Immature natural killer cell (primary cell): ENCODE data around the gene VANGL1. TPM values are rescaled to one million over a fixed set of nuclear protein-coding genes. Genes with fewer than 3 reads are reported as not detected.
A peak's percentile ranks its signal among the peaks of the same experiment; 100 is the strongest.

Source experiments
- DNase-seq, 3 donors: peaks; one replicate each; pipeline ENCODE4 v3.0.0; 2022; ENCODE audit warnings: mixed read lengths in 1 of 3
- H3K27ac Mint-ChIP-seq, 6 donors: one replicate each; pipeline ENCODE4 v1.8.0; 2020; ENCODE audit warnings: mixed read lengths in 6 of 6, mild to moderate bottlenecking in 5 of 6, inconsistent platforms in 4 of 6, moderate library complexity in 3 of 6
- H3K27me3 Mint-ChIP-seq, 3 donors: one replicate each; pipeline ENCODE4 v1.8.0; 2020 to 2021; ENCODE audit warnings: low read depth in 3 of 3, mild to moderate bottlenecking in 3 of 3, mixed read lengths in 3 of 3, moderate library complexity in 3 of 3, inconsistent platforms in 1 of 3
- H3K36me3 Mint-ChIP-seq, 3 donors: one replicate each; pipeline ENCODE4 v1.8.0; 2020; ENCODE audit warnings: mixed read lengths in 3 of 3, inconsistent platforms in 2 of 3, mild to moderate bottlenecking in 2 of 3
- H3K4me1 Mint-ChIP-seq, 2 donors: one replicate each; pipeline ENCODE4 v1.8.0; 2020; ENCODE audit warnings: inconsistent platforms in 2 of 2, mild to moderate bottlenecking in 2 of 2, mixed read lengths in 2 of 2, moderate library complexity in 1 of 2
- H3K4me3 Mint-ChIP-seq, 5 donors: one replicate each; pipeline ENCODE4 v1.8.0; 2020; ENCODE audit warnings: mild to moderate bottlenecking in 5 of 5, mixed read lengths in 5 of 5, inconsistent platforms in 3 of 5, moderate library complexity in 3 of 5
- H3K9me3 Mint-ChIP-seq, 6 donors: one replicate each; pipeline ENCODE4 v1.8.0; 2020; ENCODE audit warnings: mild to moderate bottlenecking in 6 of 6, mixed read lengths in 6 of 6, inconsistent platforms in 4 of 6, moderate library complexity in 3 of 6
- polyA plus RNA-seq, 3 donors: library from polyadenylated mRNA; unstranded; fragments of 300-500 nt; fragmentation: Illumina TruSeq; gene quantifications; one replicate each; pipeline ENCODE4 v1.2.3, GENCODE V29; 2021

Gene VANGL1
- 10 to 100 TPM; 12.5 to 19.3 (median 14.9) TPM for polyA plus RNA-seq

DNA sequence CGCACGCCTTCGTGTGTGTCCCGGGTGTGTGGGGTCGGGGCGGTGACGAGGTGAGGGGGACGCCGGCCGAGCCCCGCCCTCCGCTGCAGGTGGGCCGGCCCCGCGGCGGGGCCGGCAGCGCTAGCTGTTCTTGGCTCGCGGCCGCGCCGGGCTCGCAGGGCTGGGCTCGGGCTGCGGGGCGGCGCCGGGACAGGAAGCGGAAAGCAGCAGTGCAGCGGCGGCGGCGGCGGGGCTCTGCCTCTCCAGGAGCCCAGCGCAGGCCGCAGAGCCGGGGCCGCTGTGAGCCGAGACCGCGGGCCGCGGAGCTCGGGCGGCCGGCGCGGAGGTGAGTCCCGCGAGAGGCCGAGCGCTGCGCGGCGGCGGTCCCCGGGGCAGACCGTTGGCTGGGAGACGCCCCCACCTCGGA, at the start of gene VANGL1:
Gene VANGL1, plus strand, starts transcription at position 209 of the 406 bp plus-strand sequence. CDS start 9,444 bp downstream, outside the sequence.
- H3K9me3 Mint-ChIP-seq: peaks cover 2 to 25% (median 14%) of the 10 kb centered on the region in 6 donors
- peaks cover 0 to 10% (median 7%) of the 10 kb centered on the region in 3 donors for H3K27me3 Mint-ChIP-seq
- peak within 1 kb of the TSS; percentile 86 to 97 (median 92) for H3K27ac Mint-ChIP-seq
- peaks cover under 1 to 5% (median 3%) of the 10 kb centered on the region in 3 donors for H3K36me3 Mint-ChIP-seq
- H3K4me3 Mint-ChIP-seq: peak within 1 kb of the TSS; percentile 83 to 94 (median 90)
- peak; percentile 57 to 64 (median 61) for DNase-seq
- H3K4me1 Mint-ChIP-seq: peaks cover 13 to 31% of the 10 kb centered on the region in 2 donors

DNA sequence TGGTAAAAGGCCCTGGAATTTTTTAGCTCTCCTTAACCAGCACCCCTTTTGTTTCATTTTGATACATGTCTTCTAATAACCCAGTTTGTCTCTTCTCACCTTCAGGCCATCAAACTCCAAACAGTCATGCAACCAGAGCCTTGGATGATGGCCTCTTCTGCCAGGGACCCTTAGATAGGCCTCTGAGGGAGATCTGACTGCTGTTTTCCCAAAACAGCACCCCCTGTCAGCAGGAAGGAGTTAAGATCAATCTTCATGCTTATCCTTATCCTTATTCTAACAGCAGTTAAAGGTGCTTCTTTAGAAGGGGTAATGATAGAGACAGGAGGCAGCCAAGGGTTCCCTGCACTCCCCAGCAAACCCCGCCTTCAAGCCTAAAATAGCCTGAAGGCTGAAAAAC, 49.5 kb upstream of the VANGL1 start:
- no peaks in the 10 kb centered on the region for H3K4me1 Mint-ChIP-seq
- H3K27ac Mint-ChIP-seq: no peak overlapping the region
- H3K4me3 Mint-ChIP-seq: no peak overlapping the region
- H3K36me3 Mint-ChIP-seq: no peaks in the 10 kb centered on the region
- peaks cover 0 to 3% (median 1%) of the 10 kb centered on the region in 3 donors for H3K27me3 Mint-ChIP-seq
- DNase-seq: no peak
- peaks cover 11 to 37% (median 19%) of the 10 kb centered on the region in 6 donors for H3K9me3 Mint-ChIP-seq

DNA sequence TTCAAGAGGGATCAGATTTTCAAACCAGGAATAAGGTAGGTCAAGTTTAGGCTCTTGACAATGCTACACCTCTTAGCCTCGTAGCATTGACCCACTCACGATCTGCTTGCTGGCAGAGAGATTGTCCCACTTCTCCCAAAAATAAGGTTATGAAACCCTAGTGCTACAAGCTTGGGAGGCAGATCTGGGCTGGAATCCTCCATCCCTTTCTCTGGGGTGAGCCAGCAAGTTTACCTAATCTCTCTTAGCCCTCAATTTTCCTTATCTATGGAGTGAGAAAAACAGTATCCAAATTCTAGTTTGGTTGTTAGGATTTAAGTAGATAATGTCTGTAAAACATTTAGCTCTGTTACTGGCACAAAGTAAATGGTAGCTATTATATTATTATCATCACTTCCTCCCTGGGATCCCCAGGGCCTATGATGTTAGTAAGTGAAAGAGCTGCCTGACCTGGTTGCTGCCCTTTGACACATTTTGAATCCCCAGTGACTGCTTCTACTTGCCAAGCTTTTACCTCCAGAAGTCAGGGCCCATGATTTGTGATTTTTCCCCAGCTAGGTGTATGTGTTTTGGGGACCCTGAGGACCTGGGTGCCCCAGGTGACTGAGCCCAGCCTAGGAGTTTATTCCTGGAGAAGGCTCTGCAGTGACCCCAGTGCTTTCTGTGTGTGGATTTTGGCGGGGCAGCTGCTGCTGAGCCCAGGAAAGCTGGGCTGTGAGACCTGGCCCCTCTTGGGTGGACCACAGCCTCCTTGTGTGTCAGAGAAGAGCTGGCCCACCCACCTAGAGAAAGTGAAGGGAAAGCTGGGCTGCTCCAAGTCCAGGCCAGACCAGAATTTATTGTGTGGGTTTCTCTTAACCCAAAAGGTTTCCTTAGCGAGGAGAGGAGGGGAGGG, 48.2 kb upstream of the VANGL1 start:
- no peaks in the 10 kb centered on the region for H3K4me1 Mint-ChIP-seq
- no peak for DNase-seq
- H3K9me3 Mint-ChIP-seq: peaks cover 5 to 25% (median 13%) of the 10 kb centered on the region in 6 donors
- H3K27me3 Mint-ChIP-seq: peaks cover 0 to 1% (median 0%) of the 10 kb centered on the region in 3 donors
- H3K4me3 Mint-ChIP-seq: no peak overlapping the region
- peak overlapping the region in 1 of 6 donors; percentile 48 for H3K27ac Mint-ChIP-seq
- no peaks in the 10 kb centered on the region for H3K36me3 Mint-ChIP-seq

DNA sequence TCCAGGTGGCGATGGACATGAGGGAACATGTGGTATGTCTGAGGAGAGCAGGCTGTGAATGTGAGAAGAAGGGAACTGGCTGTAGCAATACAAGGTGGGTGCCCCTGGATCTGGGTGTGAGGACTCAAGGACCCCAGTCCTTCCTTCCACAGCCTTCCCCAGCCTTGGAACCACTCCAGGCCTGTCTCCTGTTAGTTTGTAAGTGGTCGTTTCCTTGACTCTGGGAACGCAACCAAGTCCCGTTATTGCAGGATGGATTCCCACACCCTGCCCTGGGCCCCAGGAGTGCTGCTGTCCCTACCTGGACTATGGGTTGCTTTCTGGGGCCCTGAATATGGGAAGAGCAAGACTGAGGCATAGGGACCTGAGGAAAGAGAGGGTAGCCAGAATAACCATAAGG, 47.2 kb upstream of the VANGL1 start:
- Mint-ChIP-seq H3K4me3 (no peak overlapping the region), H3K4me1 (no peaks in the 10 kb centered on the region), H3K9me3 (peaks cover 2 to 15% (median 6%) of the 10 kb centered on the region in 6 donors), H3K27ac (no peak overlapping the region), H3K27me3 (no peaks in the 10 kb centered on the region), H3K36me3 (no peaks in the 10 kb centered on the region)
- no peak for DNase-seq

DNA sequence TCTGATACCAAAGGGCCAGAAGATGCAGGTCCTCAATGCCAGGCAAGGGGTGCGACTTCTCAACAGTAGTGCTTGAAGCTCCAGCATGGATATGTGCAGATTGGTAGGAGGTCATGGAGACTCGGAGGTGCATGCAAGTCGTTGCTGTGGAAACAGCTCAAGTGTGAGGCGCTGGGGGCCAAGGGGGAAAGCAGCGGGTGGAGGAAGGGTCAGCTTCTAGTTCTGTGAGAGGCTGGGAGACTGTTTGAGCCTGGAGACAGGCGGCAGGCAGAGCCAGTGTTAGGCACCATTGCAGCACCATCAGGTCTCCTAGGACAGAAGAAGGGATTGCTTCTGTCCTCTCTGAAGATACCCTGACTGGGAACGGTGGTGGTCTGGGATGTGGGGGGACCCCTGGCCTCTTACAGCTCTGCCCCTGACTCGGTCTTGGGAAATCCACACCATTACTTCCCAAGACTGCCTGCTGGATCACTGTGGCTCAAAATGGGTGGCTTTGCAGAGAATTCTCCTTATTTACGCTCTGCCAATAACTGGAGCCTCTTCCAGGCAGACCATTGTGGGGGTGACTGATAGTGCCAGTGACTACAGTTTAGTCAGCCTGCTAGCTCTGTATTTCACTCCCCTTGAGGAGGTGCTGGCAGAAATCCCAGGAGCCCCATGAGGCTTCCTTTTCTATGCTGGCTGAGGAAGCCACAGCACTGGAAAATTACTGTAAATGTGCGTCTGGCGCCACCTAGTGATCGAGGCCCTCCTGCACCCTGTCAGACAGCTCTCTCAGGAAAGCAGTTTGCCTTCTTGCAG, 46.3 kb upstream of the VANGL1 start:
- Mint-ChIP-seq H3K4me1 (no peaks in the 10 kb centered on the region), H3K27me3 (no peaks in the 10 kb centered on the region)
- peak; percentile 17 to 33 (median 28) for DNase-seq

DNA sequence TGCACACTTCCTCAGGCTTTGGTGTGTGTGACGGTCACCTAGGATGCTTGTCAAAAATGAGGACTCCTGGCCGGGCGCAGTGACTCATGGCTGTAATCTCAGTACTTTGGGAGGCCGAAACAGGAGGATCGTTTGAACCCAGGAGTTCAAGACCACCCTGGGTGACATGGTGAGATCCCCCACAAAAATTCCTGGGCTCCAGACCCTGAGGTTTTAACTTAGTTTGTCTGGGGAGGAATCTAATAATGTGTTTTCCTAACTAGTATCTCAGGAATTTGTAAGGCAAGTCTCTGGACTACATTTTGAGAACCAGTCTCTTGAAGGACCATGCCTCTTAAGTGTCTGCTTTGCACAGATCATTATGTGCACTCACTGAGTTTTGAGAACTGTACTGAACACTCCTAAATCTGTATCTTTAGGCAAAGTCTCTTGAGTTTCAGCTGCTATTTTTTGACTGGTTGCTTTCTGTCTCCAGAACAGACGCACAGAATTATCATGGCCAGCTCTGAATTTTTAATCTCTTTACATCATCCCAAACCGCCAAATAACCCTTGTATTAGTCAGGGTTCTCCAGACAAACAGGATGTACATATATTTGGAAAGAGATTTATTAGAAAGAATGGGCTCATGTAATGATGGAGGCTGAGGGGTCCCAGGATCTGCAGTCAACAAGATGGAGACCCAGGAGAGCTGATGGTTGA, 45.5 kb upstream of the VANGL1 start:
- H3K4me3 Mint-ChIP-seq: no peak overlapping the region
- no peaks in the 10 kb centered on the region for H3K36me3 Mint-ChIP-seq
- H3K27me3 Mint-ChIP-seq: peaks cover 0 to 4% (median 0%) of the 10 kb centered on the region in 3 donors
- H3K27ac Mint-ChIP-seq: no peak overlapping the region
- H3K9me3 Mint-ChIP-seq: peaks cover 0 to 5% (median 2%) of the 10 kb centered on the region in 6 donors
- H3K4me1 Mint-ChIP-seq: no peaks in the 10 kb centered on the region
- DNase-seq: no peak

More for the DNA sequence above, 46.3 kb upstream of the VANGL1 start:
- Mint-ChIP-seq H3K4me3 (no peak overlapping the region), H3K9me3 (peaks cover 0 to 6% (median 2%) of the 10 kb centered on the region in 6 donors), H3K36me3 (no peaks in the 10 kb centered on the region), H3K27ac (no peak overlapping the region)

DNA sequence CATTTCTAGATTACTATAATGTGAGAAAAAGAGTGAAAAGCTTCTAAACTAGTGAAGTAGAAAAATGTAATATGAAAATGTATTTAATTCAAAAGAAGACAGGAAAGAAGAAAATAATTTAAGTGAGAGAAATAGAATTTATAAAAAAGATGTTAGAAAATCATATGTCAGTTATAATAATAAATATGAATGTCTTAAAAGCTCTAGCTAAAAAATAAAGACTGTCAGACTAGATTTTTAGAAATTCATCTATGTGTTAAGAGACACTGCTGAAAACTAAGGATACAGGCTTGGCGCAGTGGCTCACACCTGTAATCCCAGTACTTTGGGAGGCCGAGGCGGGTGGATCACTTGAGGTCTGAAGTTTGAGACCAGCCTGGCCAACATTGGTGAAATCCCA, 37.3 kb upstream of the VANGL1 start:
- no peak for DNase-seq
- no peak overlapping the region for H3K27ac Mint-ChIP-seq
- H3K36me3 Mint-ChIP-seq: no peaks in the 10 kb centered on the region
- peaks cover 0 to 2% (median 0%) of the 10 kb centered on the region in 6 donors for H3K9me3 Mint-ChIP-seq
- peaks cover 2 to 8% (median 4%) of the 10 kb centered on the region in 3 donors for H3K27me3 Mint-ChIP-seq
- no peak overlapping the region for H3K4me3 Mint-ChIP-seq
- no peaks in the 10 kb centered on the region for H3K4me1 Mint-ChIP-seq

DNA sequence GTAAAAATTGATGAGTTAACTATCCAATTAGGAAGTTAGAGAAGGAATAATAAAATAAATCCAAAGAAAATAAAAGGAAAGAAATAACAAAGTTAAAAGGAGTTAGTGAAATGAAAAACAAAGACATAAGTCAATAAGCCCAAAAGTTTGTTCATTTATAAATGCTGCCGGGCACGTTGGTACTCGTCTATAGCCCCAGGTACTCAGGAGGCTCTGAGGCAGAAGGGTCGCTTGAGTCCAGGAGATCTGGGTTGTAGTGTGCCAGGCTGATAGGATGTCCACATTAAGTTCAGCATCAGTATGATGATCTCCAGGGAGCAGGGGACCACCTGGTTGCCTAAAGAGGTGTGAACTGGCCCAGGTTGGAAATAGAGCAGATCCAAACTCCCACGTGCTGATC, 35.5 kb upstream of the VANGL1 start:
- Mint-ChIP-seq H3K36me3 (no peaks in the 10 kb centered on the region), H3K4me3 (no peak overlapping the region), H3K27ac (no peak overlapping the region), H3K27me3 (peaks cover 0 to 8% (median 2%) of the 10 kb centered on the region in 3 donors), H3K9me3 (peaks cover 0 to 4% (median 0%) of the 10 kb centered on the region in 6 donors), H3K4me1 (no peaks in the 10 kb centered on the region)
- DNase-seq: no peak

DNA sequence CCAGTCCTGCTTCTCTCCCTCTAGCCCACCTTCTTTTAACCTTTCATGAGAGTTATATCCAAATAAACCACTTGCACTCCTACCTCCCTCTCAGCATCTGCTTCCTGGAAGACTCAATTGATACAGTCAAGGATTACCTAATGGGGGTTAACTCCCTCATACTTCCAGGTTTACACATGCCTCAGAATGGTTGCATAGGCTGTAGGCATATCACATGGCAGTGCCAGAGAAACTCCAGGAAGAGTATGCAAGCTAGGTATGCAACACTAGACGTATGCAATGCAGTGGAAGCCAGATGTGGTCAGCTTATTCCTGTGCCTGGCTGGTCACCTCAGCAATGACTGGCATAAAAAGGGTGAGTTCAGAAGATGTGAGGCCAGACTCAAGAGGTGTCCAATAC, 32.7 kb upstream of the VANGL1 start:
- H3K9me3 Mint-ChIP-seq: peaks cover 0 to 4% (median 0%) of the 10 kb centered on the region in 6 donors
- no peaks in the 10 kb centered on the region for H3K36me3 Mint-ChIP-seq
- H3K4me1 Mint-ChIP-seq: no peaks in the 10 kb centered on the region

DNA sequence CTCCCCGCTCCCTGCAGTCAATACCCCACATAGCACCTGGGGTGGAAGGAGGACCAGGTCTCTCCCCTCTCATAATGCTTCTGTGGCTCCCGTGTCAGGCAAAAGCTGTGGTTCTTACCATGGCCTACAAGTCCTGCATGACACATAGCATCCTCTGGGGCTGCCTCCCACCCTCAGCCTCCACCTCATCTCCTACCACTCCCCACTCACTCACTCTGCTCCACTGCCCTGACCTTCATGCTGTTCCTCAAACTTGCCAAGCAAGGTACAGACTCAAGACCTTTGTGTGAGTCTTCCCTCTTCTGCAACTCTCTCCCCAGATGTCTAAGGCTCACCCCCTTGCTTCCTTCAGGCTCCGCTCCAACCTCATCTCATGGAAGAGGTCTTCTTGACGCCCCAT, 28.0 kb upstream of the VANGL1 start:
- H3K36me3 Mint-ChIP-seq: no peaks in the 10 kb centered on the region
- H3K4me1 Mint-ChIP-seq: no peaks in the 10 kb centered on the region
- no peak overlapping the region for H3K4me3 Mint-ChIP-seq
- no peak for DNase-seq
- H3K27me3 Mint-ChIP-seq: peaks cover 0 to 9% (median 6%) of the 10 kb centered on the region in 3 donors
- no peak overlapping the region for H3K27ac Mint-ChIP-seq
- H3K9me3 Mint-ChIP-seq: peaks cover 0 to 4% (median 0%) of the 10 kb centered on the region in 6 donors

More for the DNA sequence above, 32.7 kb upstream of the VANGL1 start:
- Mint-ChIP-seq H3K4me3 (no peak overlapping the region), H3K27me3 (peaks cover 0 to 11% (median 2%) of the 10 kb centered on the region in 3 donors), H3K27ac (no peak overlapping the region)
- DNase-seq: no peak

DNA sequence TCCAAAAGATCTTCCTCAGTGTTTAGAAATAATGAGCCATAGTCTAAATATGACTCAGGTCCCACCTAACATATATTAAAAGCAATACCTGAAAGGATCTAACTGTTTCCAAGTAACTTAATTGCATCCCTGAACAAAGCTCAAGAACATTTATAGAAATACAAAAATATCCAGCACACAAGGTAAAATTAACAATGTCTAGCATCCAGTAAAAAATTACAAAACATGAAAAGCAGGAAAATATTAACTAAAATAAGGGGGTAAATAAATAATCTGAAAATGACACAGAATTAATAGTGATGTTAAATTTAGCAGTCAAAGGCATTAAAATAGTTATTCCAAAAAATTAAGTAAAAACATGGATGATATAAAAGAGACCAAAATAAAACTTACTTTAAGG, 21.3 kb upstream of the VANGL1 start:
- Mint-ChIP-seq H3K27ac (no peak overlapping the region), H3K27me3 (peaks cover 3 to 16% (median 7%) of the 10 kb centered on the region in 3 donors), H3K36me3 (peaks cover 5 to 14% (median 10%) of the 10 kb centered on the region in 3 donors), H3K4me3 (no peak overlapping the region), H3K9me3 (peaks cover 12 to 42% (median 19%) of the 10 kb centered on the region in 6 donors), H3K4me1 (no peaks in the 10 kb centered on the region)
- DNase-seq: no peak

DNA sequence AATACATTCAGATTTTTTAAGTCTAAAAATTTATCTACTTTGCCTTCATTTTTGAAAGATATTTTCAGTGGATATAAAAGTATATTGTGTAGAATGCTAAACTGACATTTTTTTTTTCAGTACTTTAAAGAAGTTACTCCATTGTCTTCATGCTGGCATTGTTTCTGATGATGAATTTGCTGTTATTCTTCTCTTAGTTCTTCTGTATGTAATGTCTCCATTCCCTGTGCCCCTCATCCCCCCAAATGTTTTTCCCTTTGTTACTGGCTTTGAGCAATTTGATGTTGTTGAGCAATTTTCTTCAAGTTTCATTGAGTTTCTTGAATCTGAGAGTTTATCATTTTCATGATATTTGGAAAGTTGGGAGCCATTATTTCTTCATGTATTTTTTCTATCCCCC, 20.8 kb upstream of the VANGL1 start:
- H3K4me3 Mint-ChIP-seq: no peak overlapping the region
- H3K27ac Mint-ChIP-seq: no peak overlapping the region
- no peak for DNase-seq
- H3K27me3 Mint-ChIP-seq: peaks cover 3 to 16% (median 7%) of the 10 kb centered on the region in 3 donors
- H3K36me3 Mint-ChIP-seq: peaks cover 5 to 14% (median 10%) of the 10 kb centered on the region in 3 donors
- H3K9me3 Mint-ChIP-seq: peaks cover 12 to 42% (median 19%) of the 10 kb centered on the region in 6 donors
- no peaks in the 10 kb centered on the region for H3K4me1 Mint-ChIP-seq

DNA sequence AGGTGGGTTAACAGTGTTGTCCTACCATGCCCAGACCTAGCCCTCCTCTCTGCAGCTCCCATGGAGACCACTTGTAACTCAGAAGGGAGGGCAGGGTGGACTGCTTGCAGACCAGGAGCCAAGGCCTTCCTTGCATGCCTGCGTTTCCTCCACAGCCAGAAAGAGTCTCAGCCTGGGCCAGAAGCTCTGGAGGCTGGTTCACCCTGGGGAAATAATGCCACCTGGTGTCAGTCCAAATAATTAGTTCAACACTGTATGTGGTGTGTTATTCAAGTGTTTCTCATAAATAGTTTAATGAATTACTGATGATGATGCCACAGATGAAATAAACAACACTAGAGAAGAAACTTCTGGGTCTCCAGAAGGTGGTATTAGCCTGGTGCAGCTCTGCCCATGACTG, 16.9 kb upstream of the VANGL1 start:
- H3K9me3 Mint-ChIP-seq: peaks cover 9 to 29% (median 17%) of the 10 kb centered on the region in 6 donors
- peaks cover 4 to 14% (median 5%) of the 10 kb centered on the region in 3 donors for H3K27me3 Mint-ChIP-seq
- no peak overlapping the region for H3K4me3 Mint-ChIP-seq
- H3K36me3 Mint-ChIP-seq: peaks cover 9 to 13% (median 9%) of the 10 kb centered on the region in 3 donors
- no peak overlapping the region for H3K27ac Mint-ChIP-seq
- no peak for DNase-seq
- H3K4me1 Mint-ChIP-seq: no peaks in the 10 kb centered on the region
